ENCODE results near the gene OCIAD2. TPM values are rescaled to one million over a fixed set of nuclear protein-coding genes. Genes with fewer than 3 reads are reported as not detected.

OCIAD2 gene
- total and polyA plus RNA-seq, 2 of the 8 experiments (the other 6 are each of a cell fraction or from before 2014, with no cell fraction given), result 105 to 122 TPM

GRCh38 chr4:48930654-48931053 is 24.1 kb upstream of the OCIAD2 start:
- Histone ChIP-seq H4K5ac (ENCODE audit: insufficient read length, low read depth, low read length) (no peak overlapping the region), H3K23me2 (ENCODE audit: low read depth, low read length) (no peaks in the 10 kb centered on the region), H3K4me1 (replicated peaks in 1 of 4; ENCODE audit: control insufficient read depth in 3 of 4, insufficient read depth in 4 of 4, low read length in 3 of 4) (no peaks in the 10 kb centered on the region), H3K18ac (ENCODE audit: extremely low read depth, low read length) (no peak overlapping the region), H3K79me2 (ENCODE audit: control insufficient read depth in 1 of 2, insufficient read depth in 2 of 2, low read length in 2 of 2) (no peaks in the 10 kb centered on the region), H3K27me3 (replicated peaks in 1 of 4; ENCODE audit: control insufficient read depth in 3 of 4, extremely low read depth in 1 of 4, insufficient read depth in 3 of 4, low read length in 3 of 4) (no peaks in the 10 kb centered on the region), H3K27ac (ENCODE audit: low read depth, low read length) (no peak overlapping the region), H3K56ac (replicated peaks; ENCODE audit: insufficient read length, low read depth, low read length) (no peak overlapping the region), H2BK12ac (ENCODE audit: low read depth, low read length) (no peak overlapping the region), H2BK20ac (ENCODE audit: low read length) (no peak overlapping the region), H3K9me3 (ENCODE audit: insufficient read depth in 2 of 2, low read depth in 1 of 2, low read length in 1 of 2) (no peaks in the 10 kb centered on the region), H3K79me1 (ENCODE audit: low read depth, low read length) (no peaks in the 10 kb centered on the region), H3K9ac (replicated peaks in 1 of 4; ENCODE audit: extremely low read depth in 1 of 4, low read depth in 3 of 4, low read length in 3 of 4) (no peak overlapping the region), H3K14ac (ENCODE audit: insufficient read length) (no peak overlapping the region), H3K36me3 (ENCODE audit: control insufficient read depth in 2 of 4, insufficient read depth in 4 of 4, low read length in 3 of 4) (no peaks in the 10 kb centered on the region), H4K20me1 (replicated peaks in 1 of 2; ENCODE audit: control insufficient read depth in 1 of 2, insufficient read depth in 2 of 2, low read length in 2 of 2) (no peaks in the 10 kb centered on the region), H3K23ac (ENCODE audit: insufficient read length) (no peak overlapping the region), H3K4me2 (ENCODE audit: insufficient read depth in 1 of 2, low read depth in 2 of 2, low read length in 2 of 2) (no peak overlapping the region), H2AFZ (ENCODE audit: low read length) (no peak overlapping the region), H3K4me3 (ENCODE audit: extremely low read depth in 1 of 4, insufficient read depth in 2 of 4, low read depth in 3 of 4, low read length in 4 of 4) (no peak overlapping the region), H4K91ac (replicated peaks; ENCODE audit: insufficient read length, low read length) (no peak overlapping the region), H2BK5ac (ENCODE audit: low read depth, low read length) (no peak overlapping the region), H3K4ac (replicated peaks; ENCODE audit: insufficient read length, low read depth, low read length) (no peak overlapping the region), H2BK15ac (ENCODE audit: low read length) (no peak overlapping the region), H2BK120ac (replicated peaks; ENCODE audit: low read depth, low read length) (no peak overlapping the region), H4K8ac (ENCODE audit: extremely low read depth, insufficient read depth, low read length) (no peak overlapping the region), H2AK5ac (ENCODE audit: low read depth, low read length) (no peak overlapping the region)
- POLR2A ChIA-PET (ENCODE audit: partially characterized antibody), result interaction anchor here (1.4 kb wide), 1 partner anchor 95 kb away, joined by 3 read pairs; no protein-coding TSS in a partner anchor
- 93% methylated on average over 4 of the region's 4 CpGs; no CpG with 5 or more reads in 1 of the 2 experiments for WGBS, 2 experiments (ENCODE audit: extremely low coverage in 1 of 2, insufficient coverage in 1 of 2, insufficient read length in 1 of 2, insufficient replicate concordance in 2 of 2, low coverage in 1 of 2, low lambda C conversion rate in 2 of 2, missing lambda C conversion rate in 1 of 2)
- CTCF ChIA-PET (ENCODE audit: partially characterized antibody), result interaction anchor here (0.5 to 5.8 kb wide), 8 partner anchors 11 to 131 kb away, joined by 3 to 47 read pairs (median 5); no protein-coding TSS in a partner anchor
- TF ChIP-seq CTCF (IDR thresholded peaks at IDR 0.05; ENCODE audit: control extremely low read depth in 1 of 3, insufficient read depth in 1 of 3, low read depth in 1 of 3, low read length in 3 of 3) (peak; percentile 25 to 46 (median 31); a peak in 3 of 4 replicates), RAD21 (IDR thresholded peaks at IDR 0.05 in 1 of 2, conservative IDR thresholded peaks at IDR 0.05 in 1 of 2; ENCODE audit: low read depth in 2 of 2, low read length in 2 of 2) (0 out of 4 replicates have a peak, but pooled peaks of 1 of the 2 experiments have one; percentile 3)
- TF ChIP-seq, protein P1, sequence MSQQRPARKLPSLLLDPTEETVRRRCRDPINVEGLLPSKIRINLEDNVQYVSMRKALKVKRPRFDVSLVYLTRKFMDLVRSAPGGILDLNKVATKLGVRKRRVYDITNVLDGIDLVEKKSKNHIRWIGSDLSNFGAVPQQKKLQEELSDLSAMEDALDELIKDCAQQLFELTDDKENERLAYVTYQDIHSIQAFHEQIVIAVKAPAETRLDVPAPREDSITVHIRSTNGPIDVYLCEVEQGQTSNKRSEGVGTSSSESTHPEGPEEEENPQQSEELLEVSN (IDR thresholded peaks at IDR 0.05), result no peak
- DNase-seq (ENCODE audit: low read depth in 1 of 2, low spot score in 2 of 2), result no peak
- no peak for FAIRE-seq
